GM19328 (cell line): ENCODE data around the gene FARP1.

ENCODE experiments used
- ATAC-seq: cut with Tn5 transposase; IDR thresholded peaks from one replicate; pipeline ENCODE4 v1.9.1; 2021; ENCODE audit warnings: mild to moderate bottlenecking, moderate library complexity; ENCODE audit not compliant: unreplicated experiment

The FARP1 gene

GRCh38 chr13:98490195-98490836 is 347.4 kb downstream of the FARP1 start:
- ATAC-seq: no peak

- no peak for ATAC-seq
These were observed 348.0 kb downstream of the FARP1 start for GRCh38 chr13:98490866-98491265.

- no peak for ATAC-seq
These were observed 349.6 kb downstream of the FARP1 start for GRCh38 chr13:98492335-98493041.

- ATAC-seq: no peak
These were observed 350.3 kb downstream of the FARP1 start for GRCh38 chr13:98493042-98493712.

- ATAC-seq: no peak
These were observed 351.9 kb downstream of the FARP1 start for GRCh38 chr13:98494769-98495168.

GRCh38 chr13:98495627-98496478 is 353.0 kb downstream of the FARP1 start:
- ATAC-seq: no peak

- no peak for ATAC-seq
These were observed 353.5 kb downstream of the FARP1 start for GRCh38 chr13:98496479-98496791.

- no peak for ATAC-seq
These were observed 354.1 kb downstream of the FARP1 start for GRCh38 chr13:98496966-98497365.

- peak; percentile 77 for ATAC-seq
These were observed 358.1 kb downstream of the FARP1 start for GRCh38 chr13:98500963-98501421.

- no peak for ATAC-seq
These were observed 360.5 kb downstream of the FARP1 start for GRCh38 chr13:98503175-98504028.

GRCh38 chr13:98504029-98504351 is 361.1 kb downstream of the FARP1 start:
- no peak for ATAC-seq

- ATAC-seq: no peak
These were observed 361.6 kb downstream of the FARP1 start for GRCh38 chr13:98504371-98504963.
